Measurements from ENCODE around the gene DNAJB12.
A peak's percentile ranks its signal among the peaks of the same experiment; 100 is the strongest.
"Not testable (repeated sequence)": the region's sequence is repeated elsewhere in the genome, so short reads cannot be mapped to it uniquely, and the experiment has no call there.

Gene DNAJB12

GRCh38 chr10:72354356-72355213, at the start of gene DNAJB12:
TSS of gene DNAJB12 (minus strand) at chr10:72354919. CDS start at chr10:72354897, 22 bp downstream.
- DNase-seq (ENCODE audit: low spot score): peak; percentile 82

GRCh38 chr10:72395581-72395980, 40.9 kb upstream of the DNAJB12 start:
- DNase-seq (ENCODE audit: low spot score): not testable (repeated sequence)

GRCh38 chr10:72392571-72392970, 37.9 kb upstream of the DNAJB12 start:
- DNase-seq (ENCODE audit: low spot score): no peak

GRCh38 chr10:72390764-72391163, 36.0 kb upstream of the DNAJB12 start:
- no peak for DNase-seq (ENCODE audit: low spot score)

- no peak for DNase-seq (ENCODE audit: low spot score)
These were observed 35.0 kb upstream of the DNAJB12 start for GRCh38 chr10:72389716-72390115.

GRCh38 chr10:72389014-72389413, 34.3 kb upstream of the DNAJB12 start:
- no peak for DNase-seq (ENCODE audit: low spot score)

GRCh38 chr10:72388062-72388461, 33.3 kb upstream of the DNAJB12 start:
- DNase-seq (ENCODE audit: low spot score): no peak

GRCh38 chr10:72386916-72387586, 32.3 kb upstream of the DNAJB12 start:
- no peak for DNase-seq (ENCODE audit: low spot score)

GRCh38 chr10:72385724-72386123, 31.0 kb upstream of the DNAJB12 start:
- no peak for DNase-seq (ENCODE audit: low spot score)

- DNase-seq (ENCODE audit: low spot score): not testable (repeated sequence)
These were observed 30.3 kb upstream of the DNAJB12 start for GRCh38 chr10:72384982-72385381.

GRCh38 chr10:72379776-72380175, 25.1 kb upstream of the DNAJB12 start:
- DNase-seq (ENCODE audit: low spot score): no peak

- no peak for DNase-seq (ENCODE audit: low spot score)
These were observed 24.3 kb upstream of the DNAJB12 start for GRCh38 chr10:72379062-72379461.

- no peak for DNase-seq (ENCODE audit: low spot score)
These were observed 20.9 kb upstream of the DNAJB12 start for GRCh38 chr10:72375585-72375984.

- DNase-seq (ENCODE audit: low spot score): no peak
These were observed 20.5 kb upstream of the DNAJB12 start for GRCh38 chr10:72375173-72375572.

GRCh38 chr10:72370201-72370722, 15.5 kb upstream of the DNAJB12 start:
- no peak for DNase-seq (ENCODE audit: low spot score)

GRCh38 chr10:72367301-72367960, 12.7 kb upstream of the DNAJB12 start:
- no peak for DNase-seq (ENCODE audit: low spot score)

- no peak for DNase-seq (ENCODE audit: low spot score)
These were observed 10.6 kb upstream of the DNAJB12 start for GRCh38 chr10:72365106-72365895.

GRCh38 chr10:72364239-72364777, 9.6 kb upstream of the DNAJB12 start:
- DNase-seq (ENCODE audit: low spot score): peak; percentile 46

GRCh38 chr10:72356987-72357386, 2.3 kb upstream of the DNAJB12 start:
- DNase-seq (ENCODE audit: low spot score): no peak

- DNase-seq (ENCODE audit: low spot score): no peak
These were observed 1.4 kb upstream of the DNAJB12 start for GRCh38 chr10:72356115-72356514.

GRCh38 chr10:72355214-72355555, 466 bp upstream of the DNAJB12 start:
- DNase-seq (ENCODE audit: low spot score): no peak

GRCh38 chr10:72353965-72354355, 759 bp downstream of the DNAJB12 start:
- DNase-seq (ENCODE audit: low spot score): peak; percentile 35

All from HuH-7.5 (cell line).